Transverse colon (tissue), 4 donors: ENCODE measurements around the gene BRINP2. TPM values are rescaled to one million over a fixed set of nuclear protein-coding genes. Genes with fewer than 3 reads are reported as not detected.

Experiments used
- DNase-seq: peaks from one replicate; pipeline ENCODE4 v3.0.0-alpha.2; 2019
- H3K27ac ChIP-seq, 4 donors: fragments of 200-600 bp; sonication (generic); 2 replicates each; pipeline ENCODE4 v1.5.1; 2016 to 2018; ENCODE audit warnings: inconsistent platforms in 4 of 4
- H3K27me3 ChIP-seq: fragments of 200-600 bp; sonication (generic); 2 replicates; pipeline ENCODE4 v1.5.1; 2017; ENCODE audit warnings: inconsistent platforms
- H3K36me3 ChIP-seq, 4 donors: fragments of 200-600 bp; sonication (generic); 2 replicates each; pipeline ENCODE4 v1.5.1; 2017 to 2019; ENCODE audit warnings: inconsistent platforms in 4 of 4
- H3K4me1 ChIP-seq, 4 donors: fragments of 200-600 bp; sonication (generic); 2 replicates each; pipeline ENCODE4 v1.5.1; 2017 to 2020; ENCODE audit warnings: inconsistent platforms in 4 of 4
- H3K4me3 ChIP-seq, 4 donors: fragments of 200-600 bp; sonication (generic); 1 replicate in 1 of 4; 2 replicates in 3 of 4; pipeline versions ENCODE4 v1.5.1 to v1.6.1; 2017 to 2019; ENCODE audit warnings: inconsistent platforms in 4 of 4
- H3K9me3 ChIP-seq, 2 donors: fragments of 200-600 bp; sonication (generic); 2 replicates each; pipeline ENCODE4 v1.5.1; 2017 to 2019; ENCODE audit warnings: inconsistent platforms in 2 of 2
- CTCF ChIP-seq, 5 experiments: fragments of 200-600 bp in 3 of 5; fragments of 450-650 bp in 2 of 5; sonication (generic) in 3 of 5; IDR thresholded peaks; 1 replicate in 2 of 5; 2 replicates in 3 of 5; pipeline ENCODE4 v1.5.1; 2016 to 2017; ENCODE audit warnings: antibody characterized with exemption in 5 of 5, inconsistent platforms in 3 of 5, mild to moderate bottlenecking in 2 of 5, moderate library complexity in 1 of 5
- EP300 ChIP-seq: sonication (generic); formaldehyde crosslinking; IDR thresholded peaks from one replicate; pipeline ENCODE4 v1.6.1; 2017; ENCODE audit warnings: antibody characterized with exemption, low read depth
- POLR2A ChIP-seq: fragments of 450-650 bp; IDR thresholded peaks from one replicate; pipeline ENCODE4 v1.6.1; 2016; ENCODE audit warnings: antibody characterized with exemption, mild to moderate bottlenecking, moderate library complexity
- POLR2AphosphoS5 ChIP-seq, 3 donors: sonication (generic); formaldehyde crosslinking; IDR thresholded peaks; one replicate each; pipeline ENCODE4 v1.6.1; 2016; ENCODE audit warnings: antibody characterized with exemption in 3 of 3
- whole genome bisulfite sequencing, 2 donors: methylation state at CpG; one replicate each; pipeline ENCODE4 v1.1.5; 2018; ENCODE audit warnings: low coverage in 1 of 2; 5-methylcytosine and 5-hydroxymethylcytosine counted together
- in situ Hi-C, 4 donors: fragments of 200-750 bp; cut with MboI; loops; one replicate each; pipeline versions ENCODE4 v1.15.0 to v1.15.1; 2017; ENCODE audit warnings: low sequenced_read_pairs in 3 of 4, low pct_ligation_motif_present in 1 of 4, low pct_unique_long_range_greater_than_20kb in 1 of 4
- intact Hi-C: fragments of 100-400 bp; cut with DNase I; formaldehyde crosslinking; loops from one replicate; pipeline ENCODE4 v1.15.1; 2023; ENCODE audit warnings: low total_unique reads
- total RNA-seq, 4 donors: library from RNA; depleted of rRNA; stranded (reverse); fragments of >200 nt; gene quantifications; one replicate each; pipeline ENCODE4 v1.1.0, GENCODE V29; 2016

The BRINP2 gene
- total RNA-seq, 4 donors from 2014 or later: not detected

- in situ Hi-C loops (no loop called here), intact Hi-C loops (no loop called here)
- H3K4me3 ChIP-seq: no peak overlapping the region
- no peaks in the 10 kb centered on the region for H3K27me3 ChIP-seq
- H3K4me1 ChIP-seq: no peaks in the 10 kb centered on the region
- no peak overlapping the region for H3K27ac ChIP-seq
- no peak for DNase-seq
- H3K36me3 ChIP-seq: no peaks in the 10 kb centered on the region
- no peak for TF ChIP-seq CTCF (IDR thresholded peaks at IDR 0.05)
- TF ChIP-seq EP300: no peak
- no peak for TF ChIP-seq POLR2A
- no peak for TF ChIP-seq POLR2AphosphoS5 (IDR thresholded peaks at IDR 0.05)
- H3K9me3 ChIP-seq: no peaks in the 10 kb centered on the region
Measured at GRCh38 chr1:177287270-177287669, 116.5 kb downstream of the BRINP2 start.

GRCh38 chr1:177287994-177288393 is 117.2 kb downstream of the BRINP2 start:
- H3K9me3 ChIP-seq: no peaks in the 10 kb centered on the region
- in situ Hi-C loops (no loop called here), intact Hi-C loops (no loop called here)
- H3K27ac ChIP-seq: no peak overlapping the region
- TF ChIP-seq CTCF (IDR thresholded peaks at IDR 0.05) (no peak), EP300 (no peak), POLR2A (no peak), POLR2AphosphoS5 (IDR thresholded peaks at IDR 0.05) (no peak)
- no peaks in the 10 kb centered on the region for H3K36me3 ChIP-seq
- H3K4me1 ChIP-seq: no peaks in the 10 kb centered on the region
- no peaks in the 10 kb centered on the region for H3K27me3 ChIP-seq
- DNase-seq: no peak
- H3K4me3 ChIP-seq: no peak overlapping the region
- 49 to 58% methylated on average over 2 of the region's 2 CpGs for WGBS, 2 donors

- in situ Hi-C loops: no loop called here
- Histone ChIP-seq H3K27me3 (no peaks in the 10 kb centered on the region), H3K4me3 (no peak overlapping the region), H3K36me3 (no peaks in the 10 kb centered on the region), H3K4me1 (no peaks in the 10 kb centered on the region), H3K9me3 (no peaks in the 10 kb centered on the region), H3K27ac (no peak overlapping the region)
- WGBS, 2 donors: 69 to 91% methylated on average over 2 of the region's 2 CpGs
- no peak for DNase-seq
- intact Hi-C loops: no loop called here
- TF ChIP-seq POLR2AphosphoS5 (IDR thresholded peaks at IDR 0.05) (no peak), EP300 (no peak), POLR2A (no peak), CTCF (IDR thresholded peaks at IDR 0.05) (no peak)
Measured at GRCh38 chr1:177289532-177289931, 118.8 kb downstream of the BRINP2 start.

- in situ Hi-C loops (no loop called here), intact Hi-C loops (no loop called here)
- Histone ChIP-seq H3K4me1 (no peaks in the 10 kb centered on the region), H3K36me3 (no peaks in the 10 kb centered on the region), H3K9me3 (no peaks in the 10 kb centered on the region), H3K4me3 (no peak overlapping the region), H3K27ac (no peak overlapping the region), H3K27me3 (no peaks in the 10 kb centered on the region)
- no peak for TF ChIP-seq POLR2A
- TF ChIP-seq EP300: no peak
- TF ChIP-seq POLR2AphosphoS5 (IDR thresholded peaks at IDR 0.05): no peak
- no peak for TF ChIP-seq CTCF (IDR thresholded peaks at IDR 0.05)
- WGBS, 2 donors: 86% methylated on average over 1 of the region's 1 CpG; no CpG with 5 or more reads in 1 of the 2 donors
- no peak for DNase-seq
Measured at GRCh38 chr1:177300431-177300830, 129.7 kb downstream of the BRINP2 start.
